Measurements from ENCODE around the gene HACD1.

- TF ChIP-seq CTCF (IDR thresholded peaks at IDR 0.05) (no peak), POLR2A (IDR thresholded peaks at IDR 0.05) (no peak)
Measured at GRCh38 chr10:17548770-17549169, 68.4 kb downstream of the HACD1 start.

All from heart left ventricle (tissue), 13 donors.